ENCODE data around the gene TAF1B.

Gene TAF1B

DNA sequence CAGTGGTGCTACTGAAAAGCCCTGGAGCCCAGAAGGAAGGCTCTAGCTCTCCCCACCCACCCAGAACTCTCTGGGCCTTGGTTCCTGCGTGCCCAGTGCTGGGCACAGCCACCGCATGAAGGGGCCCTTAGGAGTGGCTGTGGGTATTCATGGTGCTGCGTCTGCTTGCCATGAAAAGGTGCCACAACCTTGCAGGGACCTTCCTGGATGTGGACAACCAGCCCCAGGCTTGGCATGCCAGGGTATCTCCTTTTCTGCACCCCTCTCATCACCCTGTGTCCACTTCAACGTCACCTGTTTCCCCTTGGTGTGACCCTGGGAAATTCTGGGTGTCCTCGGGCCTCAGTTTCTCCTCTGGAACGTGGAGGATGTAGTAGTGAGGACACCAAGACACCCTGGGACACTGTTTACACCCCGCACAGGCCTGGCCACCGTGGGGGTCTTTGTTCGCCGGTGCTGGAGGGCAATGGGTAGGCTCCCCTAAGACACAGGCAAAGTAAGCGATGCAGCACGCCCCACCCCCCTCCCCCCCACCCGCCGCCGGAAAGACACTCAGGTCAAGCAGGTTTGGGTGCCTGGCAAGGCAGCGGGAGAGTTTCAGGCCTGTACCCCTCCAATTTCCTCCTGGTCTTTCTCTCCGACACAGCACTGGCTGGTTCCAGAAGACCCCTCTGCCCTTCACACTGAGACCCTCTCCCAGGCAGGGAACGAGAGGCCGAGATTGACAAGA, 34.8 kb upstream of the TAF1B start:
- in situ Hi-C loops (cut with MboI; ENCODE audit: low pct_unique_long_range_greater_than_20kb, low sequenced_read_pairs, unreplicated experiment): no loop called here
- DNase-seq (ENCODE audit: low spot score): peak; percentile 12
- TF ChIP-seq, protein P1, sequence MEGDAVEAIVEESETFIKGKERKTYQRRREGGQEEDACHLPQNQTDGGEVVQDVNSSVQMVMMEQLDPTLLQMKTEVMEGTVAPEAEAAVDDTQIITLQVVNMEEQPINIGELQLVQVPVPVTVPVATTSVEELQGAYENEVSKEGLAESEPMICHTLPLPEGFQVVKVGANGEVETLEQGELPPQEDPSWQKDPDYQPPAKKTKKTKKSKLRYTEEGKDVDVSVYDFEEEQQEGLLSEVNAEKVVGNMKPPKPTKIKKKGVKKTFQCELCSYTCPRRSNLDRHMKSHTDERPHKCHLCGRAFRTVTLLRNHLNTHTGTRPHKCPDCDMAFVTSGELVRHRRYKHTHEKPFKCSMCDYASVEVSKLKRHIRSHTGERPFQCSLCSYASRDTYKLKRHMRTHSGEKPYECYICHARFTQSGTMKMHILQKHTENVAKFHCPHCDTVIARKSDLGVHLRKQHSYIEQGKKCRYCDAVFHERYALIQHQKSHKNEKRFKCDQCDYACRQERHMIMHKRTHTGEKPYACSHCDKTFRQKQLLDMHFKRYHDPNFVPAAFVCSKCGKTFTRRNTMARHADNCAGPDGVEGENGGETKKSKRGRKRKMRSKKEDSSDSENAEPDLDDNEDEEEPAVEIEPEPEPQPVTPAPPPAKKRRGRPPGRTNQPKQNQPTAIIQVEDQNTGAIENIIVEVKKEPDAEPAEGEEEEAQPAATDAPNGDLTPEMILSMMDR (IDR thresholded peaks at IDR 0.05; ENCODE audit: extremely low read depth, insufficient read depth, missing control alignments): no peak

DNA sequence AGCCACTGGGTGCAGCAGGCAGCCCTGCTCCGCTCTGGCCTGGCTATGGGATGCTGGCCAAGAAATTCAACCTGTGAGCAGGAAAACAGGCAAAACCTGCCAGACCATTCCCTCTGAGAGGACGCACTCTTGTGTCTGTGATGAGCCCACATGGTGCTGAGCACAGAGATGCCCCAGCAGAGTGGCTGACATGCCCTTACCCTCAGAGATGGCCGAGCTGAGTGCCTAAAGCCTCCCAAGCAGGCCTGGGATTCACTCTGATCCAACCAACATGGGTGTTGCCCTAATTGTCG, 34.3 kb upstream of the TAF1B start:
- DNase-seq (ENCODE audit: low spot score): peak; percentile 7
- in situ Hi-C loops (cut with MboI; ENCODE audit: low pct_unique_long_range_greater_than_20kb, low sequenced_read_pairs, unreplicated experiment): no loop called here
- TF ChIP-seq, protein P1 (IDR thresholded peaks at IDR 0.05; ENCODE audit: extremely low read depth, insufficient read depth, missing control alignments): no peak

DNA sequence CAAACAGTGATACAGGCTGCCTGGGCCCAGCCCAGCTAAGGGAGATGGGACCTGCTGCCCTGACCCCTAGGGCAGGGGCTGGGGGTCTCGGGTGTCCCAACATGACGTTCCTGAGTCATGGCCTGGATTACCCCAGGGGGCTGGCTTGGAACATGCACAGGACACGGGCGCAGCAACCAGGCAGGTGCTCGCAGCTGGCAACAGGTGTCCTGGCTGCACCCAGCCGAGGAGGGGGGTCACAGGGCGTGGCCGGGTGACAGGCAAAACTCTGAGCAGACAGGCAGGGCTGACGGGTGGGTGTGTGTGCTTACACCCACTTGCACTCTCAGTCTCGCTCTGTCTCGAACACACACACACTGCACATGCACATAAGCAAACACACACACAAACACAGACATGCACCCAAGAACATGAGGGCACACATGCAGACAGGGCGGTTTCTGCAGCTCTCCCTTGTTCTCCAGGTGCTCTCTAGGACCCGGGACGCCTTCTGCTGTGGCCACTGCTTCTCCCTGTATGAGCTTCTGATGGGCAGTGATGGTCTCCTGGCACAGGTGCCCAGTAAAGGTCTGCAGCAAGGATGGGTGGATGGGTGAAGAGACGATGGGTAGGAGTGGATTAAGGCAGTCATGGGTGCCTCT, 33.7 kb upstream of the TAF1B start:
- TF ChIP-seq, protein P1 (IDR thresholded peaks at IDR 0.05; ENCODE audit: extremely low read depth, insufficient read depth, missing control alignments): no peak
- peak; percentile 22 for DNase-seq (ENCODE audit: low spot score)
- in situ Hi-C loops (cut with MboI; ENCODE audit: low pct_unique_long_range_greater_than_20kb, low sequenced_read_pairs, unreplicated experiment): loop anchor here (10.0 kb wide), 1 partner anchor 245 kb away; no protein-coding TSS in a partner anchor

DNA sequence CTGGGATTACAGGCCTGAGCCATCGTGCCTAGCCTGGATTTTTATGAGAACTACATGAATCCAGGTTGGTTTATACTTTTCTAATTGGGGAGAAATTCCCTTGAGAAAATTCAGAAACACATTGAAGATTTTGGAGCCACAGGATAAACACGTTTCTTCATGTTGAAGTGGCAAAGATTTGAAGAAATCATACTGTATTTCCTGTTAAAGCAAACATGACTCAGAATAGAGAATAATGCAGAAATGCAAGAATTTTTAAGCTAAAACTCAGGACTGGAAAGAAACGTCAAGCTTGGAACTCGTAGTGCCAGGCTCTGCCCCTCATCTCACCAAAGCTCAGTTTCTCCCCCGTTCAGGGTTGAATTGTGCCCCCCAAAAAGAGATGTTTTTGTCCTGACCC, 32.1 kb upstream of the TAF1B start:
- DNase-seq (ENCODE audit: low spot score): no peak
- TF ChIP-seq, protein P1 (IDR thresholded peaks at IDR 0.05; ENCODE audit: extremely low read depth, insufficient read depth, missing control alignments): no peak
- in situ Hi-C loops (cut with MboI; ENCODE audit: low pct_unique_long_range_greater_than_20kb, low sequenced_read_pairs, unreplicated experiment): loop anchor here (10.0 kb wide), 1 partner anchor 244 kb away; no protein-coding TSS in a partner anchor

DNA sequence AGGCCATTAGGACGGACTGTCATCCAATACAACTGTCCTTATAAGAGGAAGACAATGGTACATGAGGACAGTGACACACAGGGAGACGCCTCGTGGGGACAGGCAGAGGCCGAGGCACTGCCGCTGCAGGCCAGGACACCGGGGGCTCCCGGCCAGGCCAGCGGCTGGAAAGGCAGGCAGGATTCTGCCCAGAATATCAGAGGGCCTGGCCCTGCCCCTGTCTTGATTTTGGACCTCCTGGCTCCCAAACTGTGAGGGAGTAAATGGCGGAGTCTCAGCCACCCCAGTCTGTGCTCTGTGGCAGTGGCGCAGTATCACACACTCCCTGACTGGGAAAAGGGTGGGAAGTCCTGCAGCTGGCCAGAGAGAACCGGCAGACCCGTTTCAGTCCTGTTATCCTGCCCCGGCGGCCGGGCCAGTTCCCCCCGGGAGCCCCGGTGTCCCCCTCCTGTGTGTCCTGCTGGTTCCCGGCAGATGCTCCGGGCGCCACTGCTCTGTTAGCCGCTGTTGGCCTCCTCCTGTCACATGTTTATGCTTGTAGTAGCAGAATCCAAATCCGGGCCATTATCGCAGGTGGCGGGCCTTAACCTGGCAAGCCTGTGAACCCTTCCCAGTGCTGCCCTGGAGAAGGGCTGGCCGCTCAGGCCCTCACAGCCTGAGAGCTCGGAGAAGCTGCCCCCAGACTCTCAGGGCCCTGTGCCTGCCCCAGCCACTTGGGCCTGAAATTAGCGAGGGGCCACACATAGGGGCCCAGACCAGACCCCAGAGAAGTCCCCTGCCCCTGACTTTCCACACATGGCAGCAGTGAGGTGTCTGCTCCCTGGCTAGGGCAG, 31.4 kb upstream of the TAF1B start:
- in situ Hi-C loops (cut with MboI; ENCODE audit: low pct_unique_long_range_greater_than_20kb, low sequenced_read_pairs, unreplicated experiment): loop anchor here (10.0 kb wide), 1 partner anchor 243 kb away; no protein-coding TSS in a partner anchor
- TF ChIP-seq, protein P1 (IDR thresholded peaks at IDR 0.05; ENCODE audit: extremely low read depth, insufficient read depth, missing control alignments): no peak
- DNase-seq (ENCODE audit: low spot score): peak; percentile 11

DNA sequence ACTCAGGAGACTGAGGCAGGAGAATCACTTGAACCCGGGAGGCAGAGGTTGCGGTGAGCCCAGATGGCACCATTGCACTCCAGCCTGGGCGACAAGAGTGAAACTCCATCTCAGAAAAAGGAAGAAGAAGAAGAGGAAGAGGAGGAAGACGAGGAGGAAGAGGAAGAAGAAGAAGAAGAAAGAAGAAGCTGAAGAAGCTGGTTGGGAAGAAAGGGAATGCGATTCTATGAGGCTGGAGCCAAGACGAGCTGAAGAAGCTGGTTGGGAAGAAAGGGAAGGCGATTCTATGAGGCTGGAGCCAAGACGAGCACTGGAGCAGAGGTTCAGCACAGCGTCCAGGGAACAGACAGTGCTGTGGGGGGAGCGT, 30.3 kb upstream of the TAF1B start:
- in situ Hi-C loops (cut with MboI; ENCODE audit: low pct_unique_long_range_greater_than_20kb, low sequenced_read_pairs, unreplicated experiment): loop anchor here (10.0 kb wide), 1 partner anchor 242 kb away; no protein-coding TSS in a partner anchor
- DNase-seq (ENCODE audit: low spot score): no peak
- TF ChIP-seq, protein P1 (IDR thresholded peaks at IDR 0.05; ENCODE audit: extremely low read depth, insufficient read depth, missing control alignments): no peak
